HG02885 (cell line): Measurements from ENCODE around the gene AKR1C3.
"Not testable (repeated sequence)": the region's sequence is repeated elsewhere in the genome, so short reads cannot be mapped to it uniquely, and the experiment has no call there.

Experiments used
- ATAC-seq: cut with Tn5 transposase; IDR thresholded peaks from one replicate; pipeline ENCODE4 v1.9.1; 2021; ENCODE audit warnings: mild to moderate bottlenecking; ENCODE audit not compliant: unreplicated experiment, poor library complexity

AKR1C3 gene

DNA sequence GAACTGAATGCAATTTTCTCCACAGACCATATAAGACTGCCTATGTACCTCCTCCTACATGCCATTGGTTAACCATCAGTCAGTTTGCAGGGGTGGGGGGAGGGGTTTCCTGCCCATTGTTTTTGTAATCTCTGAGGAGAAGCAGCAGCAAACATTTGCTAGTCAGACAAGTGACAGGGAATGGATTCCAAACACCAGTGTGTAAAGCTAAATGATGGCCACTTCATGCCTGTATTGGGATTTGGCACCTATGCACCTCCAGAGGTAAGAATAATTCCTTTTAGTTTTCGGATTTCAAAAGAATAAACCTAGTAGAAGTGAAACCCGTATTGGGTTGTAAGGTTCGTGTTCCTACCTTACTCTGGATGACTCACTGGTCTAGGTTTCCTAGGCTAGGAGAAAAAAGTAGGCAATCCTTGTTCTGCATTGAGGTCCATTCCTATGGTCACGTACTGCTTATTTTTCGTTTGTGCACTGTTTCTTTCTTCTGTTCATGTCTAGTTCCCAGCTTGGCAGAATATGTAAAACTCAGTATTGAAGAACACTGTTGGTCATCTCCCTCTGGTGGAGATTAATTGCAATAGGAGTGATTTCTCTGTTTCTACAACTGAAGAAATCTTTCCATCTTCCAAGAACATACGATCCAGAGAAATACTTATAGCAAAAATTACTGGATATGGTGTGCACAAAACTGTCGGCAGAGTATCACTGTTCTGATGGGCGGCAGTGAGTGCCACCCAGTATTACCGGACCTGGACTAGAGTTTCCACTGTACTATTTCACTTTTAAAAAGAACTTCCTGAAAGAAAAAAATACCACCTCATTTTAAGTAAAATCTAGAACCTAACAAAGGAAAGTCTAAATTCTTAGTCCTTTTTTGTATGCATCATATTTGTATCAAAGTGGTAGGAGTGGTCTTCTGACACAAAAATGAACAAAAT is at the start of gene AKR1C3:
Gene AKR1C3, plus strand, starts transcription at position 150 of the 941 bp plus-strand sequence. Its CDS starts 31 bp downstream, at position 181.
- ATAC-seq, result no peak

DNA sequence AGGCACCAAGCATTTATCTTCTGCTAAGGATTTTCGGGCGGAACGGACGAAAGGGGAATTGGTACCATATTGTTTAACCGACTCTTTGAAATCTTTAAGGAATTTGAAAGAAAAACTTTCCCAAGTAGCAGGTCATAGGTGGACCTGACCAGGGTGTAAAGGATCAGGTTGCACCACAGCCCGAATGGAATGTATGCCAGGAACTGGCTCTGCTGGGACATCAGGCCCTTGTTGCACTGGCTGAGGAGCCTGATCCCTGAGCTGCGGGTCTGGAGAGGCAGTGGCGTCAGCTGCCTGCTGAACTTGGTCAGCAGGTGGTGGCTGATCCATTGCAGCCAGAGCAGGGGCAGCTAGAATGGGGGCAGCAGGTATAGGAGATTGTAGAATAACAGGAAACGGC is 49.1 kb upstream of the AKR1C3 start:
- ATAC-seq, result no peak

DNA sequence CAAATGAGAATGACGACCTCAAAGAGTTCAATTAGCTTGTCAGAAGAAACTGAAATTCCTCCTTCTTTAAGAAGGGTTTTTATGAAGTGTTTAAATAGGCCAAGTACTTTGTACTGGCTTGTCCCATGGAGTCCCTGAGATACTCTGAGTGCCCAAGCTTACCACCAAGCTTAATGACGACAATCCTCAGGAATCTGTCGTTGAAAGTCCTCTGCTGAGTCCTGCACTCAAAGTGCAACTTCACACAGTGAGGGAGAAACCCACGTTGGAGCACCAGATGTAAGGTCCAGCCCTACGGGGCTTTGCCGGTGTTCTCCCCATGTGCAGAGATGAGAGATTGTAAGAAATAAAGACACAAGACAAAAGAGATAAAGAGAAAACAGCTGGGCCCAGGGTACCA is 47.8 kb upstream of the AKR1C3 start:
- no peak for ATAC-seq

DNA sequence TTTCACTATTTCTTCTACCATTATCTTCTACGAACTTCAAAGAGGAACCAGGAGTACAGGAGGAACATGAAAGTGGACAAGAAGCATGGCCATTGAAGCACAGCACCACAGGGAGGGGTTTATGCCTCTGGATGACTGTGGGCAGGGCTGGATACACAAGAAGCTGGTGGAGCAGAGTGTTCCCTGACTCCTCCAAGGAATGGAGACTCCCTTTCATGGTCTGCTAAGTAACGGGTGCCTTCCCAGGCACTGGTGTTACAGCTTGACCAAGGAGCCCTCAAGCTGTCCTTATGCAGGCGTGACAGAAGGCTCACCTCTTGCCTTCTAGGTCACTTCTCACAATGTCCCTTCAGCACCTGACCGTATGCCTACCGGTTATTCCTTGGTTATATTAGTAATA is 47.2 kb upstream of the AKR1C3 start:
- not testable (repeated sequence) for ATAC-seq

DNA sequence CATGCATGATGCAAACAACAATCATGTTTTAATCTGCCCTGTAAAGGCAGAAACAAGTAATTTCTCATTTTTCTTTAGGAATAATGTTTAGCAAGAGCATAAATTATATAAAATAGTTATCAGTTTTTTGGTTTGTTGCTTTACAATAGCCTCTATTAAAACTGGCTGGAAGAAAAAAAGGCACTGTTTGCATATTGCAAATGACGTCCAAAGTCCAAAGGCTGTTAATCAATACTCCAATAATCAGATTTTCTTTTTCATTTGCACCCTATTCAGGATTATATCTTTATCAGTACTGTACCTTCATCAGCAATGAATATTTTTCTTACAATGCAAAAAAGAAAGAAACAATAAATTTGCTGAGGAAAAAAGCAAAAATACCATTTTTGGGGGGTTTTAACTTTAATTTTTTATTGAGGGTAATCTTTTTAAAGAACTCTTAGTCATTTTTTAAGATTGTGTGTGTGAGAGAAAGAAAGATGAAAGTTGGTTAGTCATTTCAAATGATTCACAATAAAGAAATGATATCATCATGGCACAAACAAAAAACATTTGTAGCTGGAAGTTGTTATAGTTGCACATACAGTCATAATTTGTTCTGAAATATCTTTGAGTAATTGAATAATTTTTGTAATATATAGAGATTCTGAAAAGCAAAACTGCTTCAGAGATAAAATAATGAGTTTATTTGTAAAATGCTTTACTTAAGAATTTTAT is 46.1 kb upstream of the AKR1C3 start:
- no peak for ATAC-seq

DNA sequence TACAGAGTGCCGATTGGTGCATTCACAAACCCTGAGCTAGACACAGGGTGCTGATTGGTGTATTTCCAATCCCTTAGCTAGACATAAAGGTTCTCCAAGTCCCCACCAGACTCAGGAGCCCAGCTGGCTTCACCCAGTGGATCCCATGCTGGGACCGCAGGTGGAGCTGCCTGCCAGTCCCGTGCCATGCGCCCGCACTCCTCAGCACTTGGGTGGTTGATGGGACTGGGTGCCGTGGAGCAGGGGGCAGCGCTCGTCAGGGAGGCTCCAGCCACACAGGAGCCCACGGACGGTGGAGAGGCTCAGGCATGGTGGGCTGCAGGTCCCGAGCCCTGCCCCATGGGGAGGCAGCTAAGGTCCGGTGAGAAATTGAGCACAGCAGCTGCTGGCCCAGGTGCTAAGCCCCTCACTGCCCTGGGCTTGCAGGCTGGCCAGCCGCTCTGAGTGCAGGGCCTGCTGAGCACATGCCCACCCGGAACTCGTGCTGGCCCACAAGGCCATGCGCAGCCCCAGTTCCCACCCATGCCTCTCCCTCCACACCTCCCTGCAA is 41.2 kb upstream of the AKR1C3 start:
- not testable (repeated sequence) for ATAC-seq

DNA sequence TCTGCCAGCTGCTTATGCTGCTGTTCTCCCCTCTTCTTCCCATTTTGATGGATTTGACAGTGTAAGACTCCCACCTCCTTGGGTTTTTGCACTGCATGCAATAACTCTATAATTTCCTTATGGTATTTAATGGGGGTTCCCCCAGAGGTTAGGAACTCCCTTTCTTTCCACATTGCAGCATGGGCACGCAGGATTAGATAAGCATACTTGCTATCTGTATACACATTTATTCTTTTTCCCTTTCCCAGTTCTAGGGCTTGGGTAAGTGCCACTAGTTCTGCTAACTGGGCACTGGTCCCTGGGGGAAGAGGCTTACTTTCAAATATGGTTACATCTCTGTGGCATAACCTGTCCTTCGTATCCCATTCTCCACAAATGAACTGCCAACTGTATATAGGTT is 39.4 kb upstream of the AKR1C3 start:
- not testable (repeated sequence) for ATAC-seq

DNA sequence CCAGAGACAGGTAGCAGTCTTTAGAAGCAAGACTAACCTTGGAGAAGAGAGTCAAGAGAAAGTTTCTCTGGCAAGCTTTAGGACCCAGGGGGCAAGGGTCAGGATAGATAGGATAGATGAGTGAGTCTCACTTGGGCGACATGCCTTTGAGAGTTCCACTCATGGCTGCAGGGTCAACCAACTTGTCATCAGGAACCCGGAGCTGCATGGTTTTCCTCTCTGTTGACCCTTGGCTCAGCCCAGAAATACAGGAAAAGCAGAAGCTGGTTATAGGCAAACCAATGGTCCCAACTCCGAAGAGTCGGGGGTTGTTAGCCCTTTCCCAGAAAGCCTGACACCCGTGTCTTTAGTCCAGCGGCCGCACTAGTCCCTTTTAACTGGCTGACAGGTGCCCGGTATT is 34.9 kb upstream of the AKR1C3 start:
- not testable (repeated sequence) for ATAC-seq

DNA sequence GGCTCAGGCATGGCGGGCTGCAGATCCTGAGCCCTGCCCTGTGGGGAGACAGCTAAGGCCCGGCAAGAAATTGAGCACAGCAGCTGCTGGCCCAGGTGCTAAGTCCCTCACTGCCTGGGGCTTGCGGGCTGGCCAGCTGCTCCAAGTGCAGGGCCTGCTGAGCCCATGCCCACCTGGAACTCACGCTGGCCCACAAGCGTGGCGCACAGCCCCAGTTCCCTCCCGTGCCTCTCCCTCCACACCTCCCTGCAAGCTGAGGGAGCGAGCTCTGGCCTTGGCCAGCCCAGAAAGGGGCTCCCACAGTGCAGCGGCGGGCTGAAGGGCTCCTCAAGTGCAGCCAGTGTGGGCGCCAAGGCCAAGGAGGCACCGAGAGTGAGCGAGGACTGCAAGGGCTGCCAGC is 33.4 kb upstream of the AKR1C3 start:
- not testable (repeated sequence) for ATAC-seq

DNA sequence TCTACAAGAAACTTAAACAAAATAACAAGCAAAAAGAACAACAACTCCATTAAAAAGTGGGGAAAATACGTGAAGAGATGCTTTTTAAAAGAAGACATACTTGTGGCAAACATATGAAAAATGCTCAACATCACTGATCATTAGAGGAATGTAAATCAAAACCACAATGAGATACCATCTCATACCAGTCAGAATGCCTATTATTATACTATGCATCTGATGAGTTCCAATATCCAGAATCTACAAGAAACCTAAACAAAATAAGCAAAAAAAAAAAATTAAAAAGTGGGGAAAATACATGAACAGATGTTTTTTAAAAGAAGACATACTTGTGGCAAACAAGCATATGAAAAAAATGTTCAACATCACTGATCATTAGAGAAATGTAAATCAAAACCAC is 29.6 kb upstream of the AKR1C3 start:
- ATAC-seq, result no peak

DNA sequence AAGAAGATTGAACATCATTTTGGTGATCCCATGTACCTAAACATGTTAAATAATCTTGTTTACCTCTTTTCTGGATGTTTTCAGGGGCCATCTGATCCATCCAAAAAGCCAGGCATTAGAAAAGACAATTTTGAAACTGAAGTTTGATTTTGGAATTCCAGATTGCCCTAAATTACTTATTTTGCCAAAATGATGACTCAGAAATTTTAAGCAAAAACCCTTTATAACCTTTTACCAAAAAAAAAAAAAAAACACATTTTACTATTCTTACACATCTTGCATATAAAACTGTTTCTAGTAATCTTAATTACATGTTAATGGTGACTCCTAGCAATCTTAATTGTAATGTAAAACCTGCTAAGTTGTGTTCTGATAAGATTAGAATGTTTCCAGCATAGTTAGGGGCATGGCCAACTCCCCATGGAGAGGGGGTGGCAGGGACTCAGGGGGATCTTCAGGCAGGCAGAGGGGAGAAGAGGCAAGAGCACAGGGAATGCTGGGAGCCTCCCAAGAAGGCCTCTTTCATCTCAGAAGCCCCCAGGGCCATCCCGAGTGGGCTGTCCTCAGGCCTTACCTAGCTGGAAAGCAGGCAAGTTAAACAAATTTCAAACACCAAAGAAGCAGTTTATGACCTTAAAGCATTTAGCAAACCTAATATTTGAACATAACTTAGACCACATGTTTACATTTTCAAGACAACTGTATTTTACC is 25.8 kb upstream of the AKR1C3 start:
- no peak for ATAC-seq

DNA sequence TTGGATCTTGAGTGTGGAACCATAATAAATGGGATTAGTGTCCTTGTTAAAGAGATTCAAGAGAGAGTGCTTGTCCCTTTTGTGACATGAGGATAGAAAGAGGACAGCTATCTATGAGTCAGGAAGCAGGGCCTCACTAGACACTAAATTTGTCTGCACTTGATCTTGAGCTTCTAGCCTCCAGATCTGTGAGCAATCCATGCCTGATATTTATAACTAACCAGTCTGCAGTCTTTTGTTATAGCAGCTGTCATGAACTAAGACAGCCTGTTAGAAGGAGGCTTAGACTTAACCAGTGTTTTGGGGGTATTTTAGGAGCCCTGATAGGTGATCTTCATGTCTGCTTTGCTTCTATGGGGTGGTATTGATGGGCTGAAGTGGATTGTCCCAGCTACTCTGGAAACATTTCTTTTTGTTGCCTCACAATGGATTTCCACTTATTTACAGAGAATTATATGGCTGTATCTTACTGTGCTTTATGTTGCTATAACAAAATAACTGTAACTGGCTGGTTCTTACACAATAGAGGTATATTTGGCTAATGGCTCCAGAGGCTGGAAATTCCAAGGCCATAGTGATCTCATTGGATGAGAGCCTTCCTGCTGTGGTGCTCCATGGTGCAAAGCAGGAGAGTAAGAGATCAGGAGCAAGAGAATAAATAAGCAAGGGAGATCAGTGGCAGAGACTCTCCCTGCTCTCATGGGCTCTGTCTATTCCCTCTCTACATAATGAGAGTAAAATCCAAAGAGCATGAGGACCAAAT is 23.4 kb upstream of the AKR1C3 start:
- ATAC-seq, result no peak

DNA sequence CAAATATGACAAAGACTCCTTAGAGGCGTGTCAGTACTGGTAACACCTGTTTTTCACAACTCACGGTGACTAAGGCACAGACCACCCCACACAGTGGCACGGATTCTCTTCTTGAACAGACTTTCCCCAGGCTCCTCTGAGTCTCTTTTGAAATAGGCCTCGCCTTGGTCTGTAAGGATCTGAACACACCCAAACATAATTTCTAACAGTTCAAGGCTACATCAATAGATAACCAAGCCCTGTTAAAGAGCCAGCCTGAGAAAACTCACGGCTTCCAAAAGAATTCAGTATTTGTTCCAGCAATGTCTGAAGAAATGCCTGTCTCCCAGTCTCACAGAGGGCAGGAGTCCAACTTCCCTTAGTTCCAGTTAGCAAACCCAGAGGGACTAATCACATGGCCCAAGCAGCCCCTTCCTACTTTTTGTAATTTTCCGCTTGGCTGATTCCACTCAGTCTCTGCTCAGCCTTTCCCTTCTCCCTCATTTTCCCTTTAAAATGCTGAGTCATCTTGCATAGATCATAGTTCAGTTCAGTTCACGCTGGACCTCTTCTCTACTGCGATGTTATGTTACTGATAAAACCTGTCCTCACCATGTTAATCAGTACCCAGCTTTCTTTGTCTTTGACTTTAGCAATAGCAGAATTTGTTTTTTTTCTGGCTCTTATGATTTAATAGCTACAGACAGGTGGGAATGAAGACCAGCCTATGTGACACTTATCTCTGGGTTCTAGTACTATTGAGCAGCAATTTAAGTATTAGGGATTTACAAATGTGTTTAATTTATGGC is 22.6 kb upstream of the AKR1C3 start:
- ATAC-seq, result no peak

DNA sequence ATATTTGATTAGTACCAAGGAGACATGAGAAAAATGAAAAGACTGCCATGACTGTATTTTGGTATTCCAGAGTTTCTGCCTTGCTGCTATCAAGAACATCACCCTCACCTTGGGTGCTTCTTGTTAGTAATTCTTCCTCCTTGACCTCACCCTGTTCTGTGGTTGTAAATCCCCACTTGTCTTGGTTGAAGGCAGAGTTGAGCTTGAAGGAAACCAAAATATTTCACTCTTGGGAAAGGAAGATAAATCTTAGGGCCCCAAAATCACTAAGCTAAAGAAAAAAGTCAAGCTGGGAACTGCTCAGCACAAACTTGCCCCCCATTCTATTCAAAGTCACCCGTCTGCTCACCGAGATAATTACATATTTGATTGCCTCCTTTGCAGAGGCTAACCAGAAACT is 20.6 kb upstream of the AKR1C3 start:
- no peak for ATAC-seq

DNA sequence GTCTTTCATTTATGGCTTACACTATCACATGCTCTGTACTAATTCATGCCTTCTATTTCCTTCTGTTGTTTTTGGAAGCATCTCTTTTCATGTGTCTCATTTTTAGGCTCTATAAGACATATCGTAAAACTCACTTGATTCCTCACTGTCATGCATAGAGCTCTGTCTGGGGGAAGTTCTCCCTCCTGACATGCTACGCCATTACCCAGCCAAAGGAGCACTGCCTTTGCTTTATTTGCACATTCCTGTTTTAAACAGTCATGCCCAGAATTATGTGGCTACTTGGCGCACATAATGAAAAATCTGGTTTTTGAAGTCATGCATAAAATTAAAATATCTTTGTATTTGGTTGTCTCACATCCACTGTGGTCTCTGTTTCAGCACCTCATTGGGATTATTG is 17.6 kb upstream of the AKR1C3 start:
- no peak for ATAC-seq

DNA sequence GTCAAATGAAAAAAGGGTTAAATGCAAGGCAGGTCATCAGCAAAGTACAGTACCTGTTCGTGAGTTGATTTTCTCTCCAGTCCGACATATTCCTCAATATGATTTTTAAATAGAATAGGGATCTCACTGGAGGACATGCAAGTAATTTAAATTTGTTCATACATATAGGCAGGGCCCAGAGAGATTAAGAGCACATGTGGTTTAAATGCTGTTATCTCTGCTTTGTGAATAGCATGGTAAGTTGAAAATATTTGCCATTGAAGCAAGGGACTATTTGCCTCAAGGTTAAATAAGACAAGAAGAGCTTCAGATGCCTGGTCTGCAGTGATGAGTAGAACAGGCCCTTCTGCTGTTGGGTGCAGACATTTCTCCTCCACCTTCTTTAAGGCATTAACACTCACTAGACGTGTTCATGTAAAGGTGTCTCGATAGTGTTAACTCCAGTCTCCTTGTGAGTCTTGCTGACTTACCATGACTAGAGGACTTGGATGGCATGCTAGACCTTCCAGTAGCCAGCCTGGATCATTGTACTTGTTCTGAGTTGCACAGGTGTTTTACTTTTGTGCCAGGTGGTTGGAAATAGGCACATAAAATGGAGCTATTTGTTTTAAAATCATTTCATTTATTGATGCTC is 15.6 kb upstream of the AKR1C3 start:
- no peak for ATAC-seq

DNA sequence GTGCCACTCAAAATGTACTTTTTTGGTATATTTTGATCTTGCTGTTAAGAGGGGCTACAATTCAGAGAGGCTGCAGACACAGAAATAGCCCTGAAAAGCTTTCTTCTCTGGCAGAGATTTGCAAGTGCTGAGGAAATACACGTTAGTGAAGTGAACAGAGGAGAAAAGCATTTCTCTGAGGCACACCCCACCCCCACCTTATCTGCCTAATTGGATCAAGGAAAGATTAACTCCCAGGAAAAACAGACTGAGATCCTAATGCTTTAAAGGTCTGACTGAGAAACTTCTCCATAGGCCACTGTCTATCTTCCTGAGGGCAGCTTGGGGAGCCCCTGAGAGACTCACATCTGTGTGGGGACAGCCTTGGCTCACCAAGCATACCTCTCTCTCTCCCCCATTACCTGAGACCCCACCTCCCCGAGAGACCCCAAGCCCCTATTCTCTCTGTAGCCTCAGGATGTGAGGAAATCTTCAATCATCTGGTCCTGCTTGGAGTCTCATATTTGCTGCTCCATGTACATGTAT is 14.8 kb upstream of the AKR1C3 start:
- ATAC-seq, result no peak

DNA sequence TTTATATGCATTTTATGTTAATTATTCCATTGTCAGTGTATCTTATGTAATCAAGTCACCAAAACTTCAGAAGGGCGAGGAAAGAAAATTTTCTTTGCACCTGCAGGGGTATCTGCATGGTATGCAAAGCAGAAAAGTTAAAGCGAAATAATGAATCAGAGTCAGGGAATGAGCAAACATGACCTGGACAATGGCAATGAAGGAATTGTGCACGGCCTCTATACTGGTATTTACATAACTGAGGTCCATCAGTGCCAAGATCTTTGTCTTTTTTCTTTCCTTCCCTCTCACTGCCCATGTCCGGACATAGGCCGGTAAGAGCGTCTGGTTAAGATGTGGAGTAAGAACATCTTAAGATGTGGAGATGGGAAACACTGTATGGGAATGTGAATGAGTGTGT is 14.4 kb upstream of the AKR1C3 start:
- ATAC-seq, result no peak
